Osteoblast (primary cell): ENCODE measurements around the gene PTGDR. TPM values are rescaled to one million over a fixed set of nuclear protein-coding genes. Genes with fewer than 3 reads are reported as not detected.

ENCODE experiments used
- DNase-seq: peaks from one replicate; pipeline ENCODE4 v3.0.0; 2011; ENCODE audit warnings: low spot score, mixed read lengths; ENCODE audit not compliant: insufficient read length; ENCODE audit errors: missing footprints
- H2AFZ ChIP-seq: 2 replicates; pipeline ENCODE4 v1.6.0; 2011; ENCODE audit warnings: mild to moderate bottlenecking, low read length
- H3K27ac ChIP-seq: 2 replicates; pipeline ENCODE4 v1.5.1; 2011; ENCODE audit warnings: mild to moderate bottlenecking, low read depth, low read length, moderate library complexity
- H3K27me3 ChIP-seq: 2 replicates; pipeline ENCODE4 v1.6.0; 2012; ENCODE audit warnings: mild to moderate bottlenecking, control low read depth, inconsistent platforms, low read length, moderate library complexity; ENCODE audit not compliant: insufficient read depth
- H3K36me3 ChIP-seq: 2 replicates; pipeline ENCODE4 v1.5.1; 2011; ENCODE audit warnings: mild to moderate bottlenecking, low read length, control low read depth, moderate library complexity; ENCODE audit not compliant: insufficient read depth
- H3K4me1 ChIP-seq: 2 replicates; pipeline ENCODE4 v1.5.1; 2011; ENCODE audit warnings: mild to moderate bottlenecking, low read length, control low read depth, moderate library complexity; ENCODE audit not compliant: insufficient read depth
- H3K4me2 ChIP-seq: 2 replicates; pipeline ENCODE4 v1.6.0; 2011; ENCODE audit warnings: mild to moderate bottlenecking, low read length; ENCODE audit not compliant: insufficient read depth
- H3K4me3 ChIP-seq: fragments of 200-600 bp; sonication (generic); 3 replicates; pipeline ENCODE4 v1.5.1; 2012; ENCODE audit warnings: mild to moderate bottlenecking, low read length, inconsistent platforms; ENCODE audit not compliant: insufficient read depth
- H3K79me2 ChIP-seq: 2 replicates; pipeline ENCODE4 v1.6.0; 2012; ENCODE audit warnings: mild to moderate bottlenecking, low read length, control low read depth, inconsistent platforms; ENCODE audit not compliant: insufficient read depth
- H3K9me3 ChIP-seq: 2 replicates; pipeline ENCODE4 v1.5.1; 2011; ENCODE audit warnings: low read depth, low read length, control low read depth
- H4K20me1 ChIP-seq: 2 replicates; pipeline ENCODE4 v1.6.0; 2012; ENCODE audit warnings: mild to moderate bottlenecking, low read length, control low read depth; ENCODE audit not compliant: insufficient read depth
- total RNA-seq: library from RNA; depleted of rRNA; stranded (reverse); fragments of >200 nt; gene quantifications from 2 replicates; pipeline ENCODE4 v1.2.3, GENCODE V29; 2012
- TF ChIP-seq, protein P1 (sequence below): IDR thresholded peaks from 2 replicates; pipeline ENCODE4 v1.5.1; 2011; ENCODE audit warnings: mild to moderate bottlenecking, low read depth, low read length, moderate library complexity; ENCODE audit errors: extremely low read depth

The PTGDR gene
- total RNA-seq, 1 donor, result 1.4 TPM

DNA sequence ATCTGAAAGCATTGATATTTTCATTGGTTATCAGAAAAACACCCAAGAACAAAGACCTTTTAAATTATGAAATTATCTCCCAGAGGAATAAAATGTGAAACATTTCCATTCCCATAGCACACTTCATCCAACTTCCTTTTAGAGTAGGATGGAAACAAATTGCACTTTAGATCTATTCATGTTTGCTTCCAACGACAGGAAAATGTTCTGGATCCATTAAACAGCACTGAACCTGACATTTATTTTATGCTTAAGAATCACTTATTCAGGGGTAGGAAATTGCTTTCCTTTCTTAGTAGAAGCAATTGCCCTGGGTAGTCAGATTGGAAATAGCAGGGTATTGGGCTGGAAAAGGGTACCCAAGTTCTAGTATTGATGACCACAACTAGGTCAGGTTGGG, 28.8 kb upstream of the PTGDR start:
- H2AFZ ChIP-seq, result no peak overlapping the region
- H3K36me3 ChIP-seq, result no peaks in the 10 kb centered on the region
- no peak for DNase-seq
- no peak overlapping the region for H3K4me2 ChIP-seq
- no peaks in the 10 kb centered on the region for H3K27me3 ChIP-seq
- H3K4me1 ChIP-seq, result peaks cover 20% of the 10 kb centered on the region
- no peaks in the 10 kb centered on the region for H3K79me2 ChIP-seq
- no peaks in the 10 kb centered on the region for H4K20me1 ChIP-seq
- H3K4me3 ChIP-seq, result no peak overlapping the region
- no peaks in the 10 kb centered on the region for H3K9me3 ChIP-seq
- H3K27ac ChIP-seq, result no peak overlapping the region
- TF ChIP-seq, protein P1, sequence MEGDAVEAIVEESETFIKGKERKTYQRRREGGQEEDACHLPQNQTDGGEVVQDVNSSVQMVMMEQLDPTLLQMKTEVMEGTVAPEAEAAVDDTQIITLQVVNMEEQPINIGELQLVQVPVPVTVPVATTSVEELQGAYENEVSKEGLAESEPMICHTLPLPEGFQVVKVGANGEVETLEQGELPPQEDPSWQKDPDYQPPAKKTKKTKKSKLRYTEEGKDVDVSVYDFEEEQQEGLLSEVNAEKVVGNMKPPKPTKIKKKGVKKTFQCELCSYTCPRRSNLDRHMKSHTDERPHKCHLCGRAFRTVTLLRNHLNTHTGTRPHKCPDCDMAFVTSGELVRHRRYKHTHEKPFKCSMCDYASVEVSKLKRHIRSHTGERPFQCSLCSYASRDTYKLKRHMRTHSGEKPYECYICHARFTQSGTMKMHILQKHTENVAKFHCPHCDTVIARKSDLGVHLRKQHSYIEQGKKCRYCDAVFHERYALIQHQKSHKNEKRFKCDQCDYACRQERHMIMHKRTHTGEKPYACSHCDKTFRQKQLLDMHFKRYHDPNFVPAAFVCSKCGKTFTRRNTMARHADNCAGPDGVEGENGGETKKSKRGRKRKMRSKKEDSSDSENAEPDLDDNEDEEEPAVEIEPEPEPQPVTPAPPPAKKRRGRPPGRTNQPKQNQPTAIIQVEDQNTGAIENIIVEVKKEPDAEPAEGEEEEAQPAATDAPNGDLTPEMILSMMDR, result no peak

DNA sequence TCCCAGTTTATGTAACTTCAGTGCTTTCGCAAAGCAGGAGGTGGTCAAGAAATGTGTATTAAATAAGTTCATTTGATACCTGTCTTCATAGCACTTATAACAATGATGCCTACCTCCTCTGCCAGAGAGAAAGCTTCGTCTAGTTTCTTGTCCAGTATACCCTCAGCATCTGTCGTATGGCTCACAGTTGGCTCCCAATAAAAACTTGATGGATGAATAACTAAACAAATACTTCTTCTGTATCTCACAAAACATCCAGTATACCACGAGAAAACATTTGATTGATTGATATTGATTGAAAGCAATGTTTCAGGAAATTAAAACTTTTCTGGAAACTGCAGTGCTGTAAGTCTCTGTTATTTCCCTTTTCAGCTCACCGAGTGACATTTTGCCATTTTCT, 26.9 kb upstream of the PTGDR start:
- Histone ChIP-seq H3K27ac (peak overlapping the region; percentile 82), H3K36me3 (no peaks in the 10 kb centered on the region), H3K4me2 (peak overlapping the region; percentile 80), H3K79me2 (no peaks in the 10 kb centered on the region), H3K4me3 (peak overlapping the region; percentile 53), H3K4me1 (peaks cover 20% of the 10 kb centered on the region), H4K20me1 (no peaks in the 10 kb centered on the region), H3K9me3 (no peaks in the 10 kb centered on the region), H3K27me3 (no peaks in the 10 kb centered on the region), H2AFZ (peak overlapping the region; percentile 77)
- TF ChIP-seq, protein P1, result no peak
- DNase-seq, result peak; percentile 10

DNA sequence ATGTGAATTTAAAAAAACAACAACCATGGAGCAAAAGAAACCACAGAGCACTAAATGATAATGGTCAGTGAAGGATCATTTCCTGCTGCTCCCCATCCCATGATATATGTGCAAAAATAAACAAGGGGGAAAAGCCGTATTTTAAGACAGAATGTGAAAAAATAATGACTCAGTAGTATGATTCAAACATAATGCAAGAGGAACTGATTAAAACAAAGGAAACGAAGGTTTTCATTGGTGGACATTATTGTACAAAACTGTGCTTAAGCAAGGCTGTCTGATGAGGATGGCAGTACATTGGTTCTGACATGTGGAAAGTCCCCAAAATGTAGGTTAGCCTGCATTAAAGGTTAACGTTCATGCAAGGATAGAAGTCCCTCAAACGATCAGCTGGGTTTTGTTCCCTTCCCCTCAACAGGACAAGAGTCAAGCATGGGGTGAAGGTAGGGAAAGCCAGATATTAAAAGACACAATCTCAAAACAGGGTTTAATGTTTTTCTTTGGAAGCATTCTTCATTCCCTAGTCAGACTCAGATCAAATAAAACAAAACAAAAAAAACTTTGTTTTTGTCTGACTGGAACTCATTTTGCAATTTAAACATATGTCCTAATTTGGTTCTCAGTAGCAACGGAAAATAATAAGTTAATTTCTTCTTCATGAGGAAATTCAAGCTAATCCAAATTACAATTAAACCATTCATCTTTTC, 26.3 kb upstream of the PTGDR start:
- DNase-seq, result peak; percentile 71
- H3K79me2 ChIP-seq, result no peaks in the 10 kb centered on the region
- H4K20me1 ChIP-seq, result no peaks in the 10 kb centered on the region
- H3K4me1 ChIP-seq, result peaks cover 20% of the 10 kb centered on the region
- peak overlapping the region; percentile 77 for H2AFZ ChIP-seq
- peak overlapping the region; percentile 53 for H3K4me3 ChIP-seq
- no peaks in the 10 kb centered on the region for H3K27me3 ChIP-seq
- TF ChIP-seq, protein P1, result no peak
- no peaks in the 10 kb centered on the region for H3K36me3 ChIP-seq
- peak overlapping the region; percentile 80 for H3K4me2 ChIP-seq
- H3K27ac ChIP-seq, result peak overlapping the region; percentile 82
- H3K9me3 ChIP-seq, result no peaks in the 10 kb centered on the region

DNA sequence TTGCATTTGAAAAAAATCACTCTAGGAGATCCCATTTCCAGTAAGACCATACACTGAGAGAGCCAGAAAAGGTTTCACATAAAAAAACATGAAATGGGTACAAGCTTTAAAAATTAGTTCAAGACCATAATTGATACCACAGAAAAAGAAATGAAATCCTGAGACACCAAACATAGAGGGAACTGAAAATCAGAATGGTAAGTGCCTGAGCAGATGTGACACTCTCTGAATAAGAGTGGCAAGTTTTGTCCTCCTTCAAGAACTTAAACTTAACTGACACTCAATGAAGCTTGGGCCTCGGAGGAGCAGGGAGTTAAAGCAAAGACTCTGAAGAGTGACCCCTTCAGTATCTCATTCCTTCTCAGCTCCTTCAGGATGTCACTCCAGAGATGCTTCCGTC, 23.2 kb upstream of the PTGDR start:
- Histone ChIP-seq H3K27me3 (no peaks in the 10 kb centered on the region), H3K9me3 (no peaks in the 10 kb centered on the region), H3K4me1 (peaks cover 20% of the 10 kb centered on the region), H3K4me2 (no peak overlapping the region), H3K79me2 (no peaks in the 10 kb centered on the region), H3K36me3 (no peaks in the 10 kb centered on the region), H2AFZ (peak overlapping the region; percentile 34), H3K27ac (no peak overlapping the region), H3K4me3 (no peak overlapping the region), H4K20me1 (no peaks in the 10 kb centered on the region)
- TF ChIP-seq, protein P1, result no peak
- DNase-seq, result no peak
